Measurements from ENCODE around the gene AGPAT1.
"Not testable (repeated sequence)": the region's sequence is repeated elsewhere in the genome, so short reads cannot be mapped to it uniquely, and the experiment has no call there.

AGPAT1 gene

GRCh38 chr6:32175711-32176475 lies at the start of gene AGPAT1:
AGPAT1 (minus strand) TSS chr6:32176084; CDS start chr6:32171496, 4,588 bp downstream.
- peak; percentile 96 for DNase-seq (ENCODE audit: low spot score)

- DNase-seq (ENCODE audit: low spot score) = peak; percentile 22
Measured at GRCh38 chr6:32224696-32225095, 48.8 kb upstream of the AGPAT1 start.

- no peak for DNase-seq (ENCODE audit: low spot score)
Measured at GRCh38 chr6:32223258-32224235, 47.7 kb upstream of the AGPAT1 start, which contains the start of gene NOTCH4. NOTCH4 (minus strand) TSS chr6:32224067; CDS start chr6:32223928, 139 bp downstream.

GRCh38 chr6:32222333-32223230 lies 46.7 kb upstream of the AGPAT1 start:
- DNase-seq (ENCODE audit: low spot score) = no peak

- no peak for DNase-seq (ENCODE audit: low spot score)
Measured at GRCh38 chr6:32220021-32220420, 44.1 kb upstream of the AGPAT1 start.

GRCh38 chr6:32218167-32218566 lies 42.3 kb upstream of the AGPAT1 start:
- no peak for DNase-seq (ENCODE audit: low spot score)

- DNase-seq (ENCODE audit: low spot score) = no peak
Measured at GRCh38 chr6:32216998-32217397, 41.1 kb upstream of the AGPAT1 start.

GRCh38 chr6:32216285-32216684 lies 40.4 kb upstream of the AGPAT1 start:
- DNase-seq (ENCODE audit: low spot score) = no peak

- DNase-seq (ENCODE audit: low spot score) = no peak
Measured at GRCh38 chr6:32215617-32216016, 39.7 kb upstream of the AGPAT1 start.

- no peak for DNase-seq (ENCODE audit: low spot score)
Measured at GRCh38 chr6:32214126-32214525, 38.2 kb upstream of the AGPAT1 start.

GRCh38 chr6:32213649-32214048 lies 37.8 kb upstream of the AGPAT1 start:
- DNase-seq (ENCODE audit: low spot score) = no peak

- no peak for DNase-seq (ENCODE audit: low spot score)
Measured at GRCh38 chr6:32212076-32212760, 36.3 kb upstream of the AGPAT1 start.

- DNase-seq (ENCODE audit: low spot score) = not testable (repeated sequence)
Measured at GRCh38 chr6:32211432-32211831, 35.5 kb upstream of the AGPAT1 start.

- no peak for DNase-seq (ENCODE audit: low spot score)
Measured at GRCh38 chr6:32210191-32210601, 34.3 kb upstream of the AGPAT1 start.

- DNase-seq (ENCODE audit: low spot score) = no peak
Measured at GRCh38 chr6:32208996-32209395, 33.1 kb upstream of the AGPAT1 start.

- no peak for DNase-seq (ENCODE audit: low spot score)
Measured at GRCh38 chr6:32204268-32204715, 28.4 kb upstream of the AGPAT1 start.

- DNase-seq (ENCODE audit: low spot score) = no peak
Measured at GRCh38 chr6:32203426-32204267, 27.8 kb upstream of the AGPAT1 start.

- no peak for DNase-seq (ENCODE audit: low spot score)
Measured at GRCh38 chr6:32202186-32202585, 26.3 kb upstream of the AGPAT1 start.

- DNase-seq (ENCODE audit: low spot score) = no peak
Measured at GRCh38 chr6:32200711-32201475, 25.0 kb upstream of the AGPAT1 start.

Measured in NAMALWA (cell line).